ENCODE data around the gene ENTREP3.

GRCh38 chr1:155282488-155283091 is 27.3 kb upstream of the ENTREP3 start:
- TF ChIP-seq CTCF (IDR thresholded peaks at IDR 0.05) (no peak), POLR2A (IDR thresholded peaks at IDR 0.05) (no peak)
